Measurements from ENCODE around the gene PWWP2B.

Gene PWWP2B

GRCh38 chr10:132393695-132394181 is 3.3 kb upstream of the PWWP2B start:
- DNase-seq, result no peak

- no peak for DNase-seq
Observed at GRCh38 chr10:132394201-132394811, 2.7 kb upstream of the PWWP2B start.

GRCh38 chr10:132394936-132395703 is 1.9 kb upstream of the PWWP2B start:
- DNase-seq, result no peak

GRCh38 chr10:132395704-132396493 is 1.1 kb upstream of the PWWP2B start:
- peak in 3 of 56 donors; percentile 31 to 48 (median 32) for DNase-seq

GRCh38 chr10:132396494-132397035 is 435 bp upstream of the PWWP2B start:
- DNase-seq, result peak in 5 of 56 donors; percentile 17 to 61 (median 21)

- peak in 5 of 56 donors; percentile 30 to 59 (median 50) for DNase-seq
Observed at GRCh38 chr10:132397671-132398565, 918 bp downstream of the PWWP2B start.

- no peak for DNase-seq
Observed at GRCh38 chr10:132398566-132398991, 1.6 kb downstream of the PWWP2B start.

GRCh38 chr10:132399117-132400035 is 2.4 kb downstream of the PWWP2B start:
- peak in 27 of 56 donors; percentile 24 to 82 (median 58) for DNase-seq

- DNase-seq, result no peak
Observed at GRCh38 chr10:132400041-132400546, 3.1 kb downstream of the PWWP2B start.

- no peak for DNase-seq
Observed at GRCh38 chr10:132400547-132401151, 3.6 kb downstream of the PWWP2B start.

GRCh38 chr10:132401401-132402118 is 4.6 kb downstream of the PWWP2B start:
- no peak for DNase-seq

- DNase-seq, result no peak
Observed at GRCh38 chr10:132402781-132403241, 5.8 kb downstream of the PWWP2B start.

GRCh38 chr10:132403511-132404168 is 6.6 kb downstream of the PWWP2B start:
- DNase-seq, result no peak

- no peak for DNase-seq
Observed at GRCh38 chr10:132404169-132404880, 7.3 kb downstream of the PWWP2B start.

GRCh38 chr10:132404911-132405462 is 8.0 kb downstream of the PWWP2B start:
- no peak for DNase-seq

GRCh38 chr10:132405463-132405991 is 8.5 kb downstream of the PWWP2B start:
- no peak for DNase-seq
